Fibroblast of lung (primary cell): ENCODE measurements around the gene SDHB.

Experiments used
- CTCF ChIP-seq, 2 donors: IDR thresholded peaks in 1 of 2; conservative IDR thresholded peaks in 1 of 2; 1 replicate in 1 of 2; 2 replicates in 1 of 2; pipeline ENCODE4 v1.5.1; 2011 to 2012; ENCODE audit warnings: low read length in 2 of 2, control low read depth in 1 of 2, inconsistent platforms in 1 of 2, low read depth in 1 of 2, mild to moderate bottlenecking in 1 of 2
- EZH2 ChIP-seq: IDR thresholded peaks from 2 replicates; pipeline ENCODE4 v1.5.1; 2012; ENCODE audit warnings: low read length, control low read depth, mild to moderate bottlenecking; ENCODE audit errors: missing control alignments

GRCh38 chr1:17061486-17061885 is 7.7 kb upstream of the SDHB start:
- TF ChIP-seq EZH2 (no peak), CTCF (conservative IDR thresholded peaks at IDR 0.05 in 1 of 2, IDR thresholded peaks at IDR 0.05 in 1 of 2; ENCODE audit: low read depth in 1 of 2, low read length in 2 of 2) (no peak)
